Astrocyte (in vitro differentiated cells and primary cell): Measurements from ENCODE around the gene ANKRD7. TPM values are rescaled to one million over a fixed set of nuclear protein-coding genes. Genes with fewer than 3 reads are reported as not detected.

Experiments
- DNase-seq: peaks from one replicate; pipeline ENCODE4 v3.0.0-alpha.2; 2010; ENCODE audit warnings: low read depth
- FAIRE-seq: peaks from 2 replicates; lab custom pipeline; 2011; peaks lifted over from hg19 to GRCh38; lab: Jason Lieb, UNC
- H2AFZ ChIP-seq: 2 replicates; pipeline ENCODE4 v1.6.0; 2012; ENCODE audit warnings: low read depth, low read length, inconsistent platforms
- H3K27ac ChIP-seq: 2 replicates; pipeline ENCODE4 v1.5.1; 2011; ENCODE audit warnings: low read depth, low read length, inconsistent platforms
- H3K27me3 ChIP-seq: 2 replicates; pipeline ENCODE4 v1.6.0; 2011; ENCODE audit warnings: low read length, inconsistent platforms; ENCODE audit not compliant: insufficient read depth
- H3K36me3 ChIP-seq: 2 replicates; pipeline ENCODE4 v1.5.1; 2011; ENCODE audit warnings: low read length, inconsistent platforms; ENCODE audit not compliant: insufficient read depth
- H3K4me1 ChIP-seq: 2 replicates; pipeline ENCODE4 v1.5.1; 2011; ENCODE audit warnings: low read length, inconsistent platforms; ENCODE audit not compliant: insufficient read depth
- H3K4me2 ChIP-seq: 2 replicates; pipeline ENCODE4 v1.6.0; 2012; ENCODE audit warnings: low read length, inconsistent platforms
- H3K4me3 ChIP-seq: 2 replicates; pipeline ENCODE4 v1.5.1; 2011; ENCODE audit warnings: low read depth, mild to moderate bottlenecking, low read length, inconsistent platforms; ENCODE audit not compliant: insufficient read depth
- H3K79me2 ChIP-seq: 2 replicates; pipeline ENCODE4 v1.6.0; 2012; ENCODE audit warnings: mild to moderate bottlenecking, low read length, inconsistent platforms; ENCODE audit not compliant: insufficient read depth
- H3K9ac ChIP-seq: 2 replicates; pipeline ENCODE4 v1.6.0; 2012; ENCODE audit warnings: mild to moderate bottlenecking, low read length, inconsistent platforms
- H3K9me3 ChIP-seq: 2 replicates; pipeline ENCODE4 v1.5.1; 2012; ENCODE audit warnings: low read depth, mild to moderate bottlenecking, low read length, inconsistent platforms; ENCODE audit not compliant: insufficient read depth
- H4K20me1 ChIP-seq: 2 replicates; pipeline ENCODE4 v1.6.0; 2012; ENCODE audit warnings: low read length, inconsistent platforms; ENCODE audit not compliant: insufficient read depth
- H3K27ac Mint-ChIP-seq: one replicate; pipeline ENCODE4 v1.8.0; 2021; ENCODE audit warnings: mild to moderate bottlenecking, mixed read lengths; ENCODE audit not compliant: unreplicated experiment
- H3K27me3 Mint-ChIP-seq: one replicate; pipeline ENCODE4 v1.8.0; 2021; ENCODE audit warnings: low read depth, mixed read lengths; ENCODE audit not compliant: unreplicated experiment
- H3K36me3 Mint-ChIP-seq: one replicate; pipeline ENCODE4 v1.8.0; 2021; ENCODE audit warnings: low read depth, mixed read lengths; ENCODE audit not compliant: unreplicated experiment
- H3K4me1 Mint-ChIP-seq: one replicate; pipeline ENCODE4 v1.8.0; 2021; ENCODE audit warnings: low read depth, mixed read lengths; ENCODE audit not compliant: unreplicated experiment
- H3K4me3 Mint-ChIP-seq: one replicate; pipeline ENCODE4 v1.8.0; 2021; ENCODE audit warnings: mild to moderate bottlenecking, moderate library complexity, mixed read lengths; ENCODE audit not compliant: unreplicated experiment
- H3K9me3 Mint-ChIP-seq: one replicate; pipeline ENCODE4 v1.8.0; 2021; ENCODE audit warnings: mild to moderate bottlenecking, mixed read lengths; ENCODE audit not compliant: unreplicated experiment
- EZH2 ChIP-seq: IDR thresholded peaks from 2 replicates; pipeline ENCODE4 v1.6.1; 2012; ENCODE audit warnings: mild to moderate bottlenecking, low read length, inconsistent platforms; ENCODE audit not compliant: insufficient read depth
- total RNA-seq: library from RNA; stranded (reverse); gene quantifications from 2 replicates; pipeline ENCODE4 v1.2.1, GENCODE V29; 2021
- TF ChIP-seq, protein P1 (sequence below): IDR thresholded peaks from 2 replicates; pipeline ENCODE4 v1.5.1; 2011; ENCODE audit warnings: low read depth, mild to moderate bottlenecking, inconsistent platforms, low read length, moderate library complexity; ENCODE audit not compliant: insufficient read depth

The ANKRD7 gene
- total RNA-seq, 1 donor from 2014 or later: 0.41 TPM

DNA sequence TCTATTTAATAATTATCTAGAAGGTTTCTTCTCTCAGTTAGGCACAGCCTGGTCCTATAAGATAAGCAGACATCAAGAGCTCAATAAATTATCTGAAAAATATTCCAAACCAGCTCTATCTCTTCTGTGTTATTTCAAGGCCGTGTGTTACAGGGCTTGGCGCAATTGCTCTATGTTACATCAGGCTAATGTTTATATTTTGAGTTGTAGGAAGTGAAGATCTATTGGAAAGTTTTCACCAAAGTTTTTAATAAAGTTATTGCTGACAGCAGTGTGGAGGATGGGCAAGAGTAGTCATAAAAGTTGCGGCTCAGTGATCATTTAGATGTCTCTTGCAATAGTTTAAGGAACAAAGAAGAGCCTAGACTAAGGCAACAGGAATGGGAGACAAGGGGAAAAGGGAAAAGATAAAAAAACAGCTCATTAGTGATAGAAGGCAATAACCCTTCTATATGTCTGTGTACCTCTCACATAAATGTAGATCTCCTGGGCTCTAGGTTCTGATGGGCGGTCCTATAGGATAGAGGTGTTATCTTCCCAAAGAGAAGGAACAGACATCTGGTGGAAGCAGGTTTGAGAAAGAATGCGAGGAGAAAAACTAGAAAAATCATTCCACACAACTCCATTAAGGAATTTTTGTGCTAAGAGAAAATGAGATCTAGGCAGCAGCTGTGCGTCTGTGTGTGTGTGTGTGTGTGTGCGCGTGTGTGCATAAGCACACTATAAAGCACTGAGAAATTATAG is 5.9 kb upstream of the ANKRD7 start:
- no peak for FAIRE-seq
- H3K4me2 ChIP-seq: no peak overlapping the region
- peaks cover 5% of the 10 kb centered on the region for H3K4me1 ChIP-seq
- Mint-ChIP-seq H3K27ac (no peak overlapping the region), H3K27me3 (peaks cover 2% of the 10 kb centered on the region), H3K36me3 (no peaks in the 10 kb centered on the region), H3K4me3 (no peak overlapping the region), H3K9me3 (no peaks in the 10 kb centered on the region), H3K4me1 (no peaks in the 10 kb centered on the region)
- no peak for TF ChIP-seq EZH2
- TF ChIP-seq, protein P1, sequence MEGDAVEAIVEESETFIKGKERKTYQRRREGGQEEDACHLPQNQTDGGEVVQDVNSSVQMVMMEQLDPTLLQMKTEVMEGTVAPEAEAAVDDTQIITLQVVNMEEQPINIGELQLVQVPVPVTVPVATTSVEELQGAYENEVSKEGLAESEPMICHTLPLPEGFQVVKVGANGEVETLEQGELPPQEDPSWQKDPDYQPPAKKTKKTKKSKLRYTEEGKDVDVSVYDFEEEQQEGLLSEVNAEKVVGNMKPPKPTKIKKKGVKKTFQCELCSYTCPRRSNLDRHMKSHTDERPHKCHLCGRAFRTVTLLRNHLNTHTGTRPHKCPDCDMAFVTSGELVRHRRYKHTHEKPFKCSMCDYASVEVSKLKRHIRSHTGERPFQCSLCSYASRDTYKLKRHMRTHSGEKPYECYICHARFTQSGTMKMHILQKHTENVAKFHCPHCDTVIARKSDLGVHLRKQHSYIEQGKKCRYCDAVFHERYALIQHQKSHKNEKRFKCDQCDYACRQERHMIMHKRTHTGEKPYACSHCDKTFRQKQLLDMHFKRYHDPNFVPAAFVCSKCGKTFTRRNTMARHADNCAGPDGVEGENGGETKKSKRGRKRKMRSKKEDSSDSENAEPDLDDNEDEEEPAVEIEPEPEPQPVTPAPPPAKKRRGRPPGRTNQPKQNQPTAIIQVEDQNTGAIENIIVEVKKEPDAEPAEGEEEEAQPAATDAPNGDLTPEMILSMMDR: no peak
- no peaks in the 10 kb centered on the region for H4K20me1 ChIP-seq
- no peak overlapping the region for H2AFZ ChIP-seq
- no peaks in the 10 kb centered on the region for H3K27me3 ChIP-seq
- H3K4me3 ChIP-seq: no peak overlapping the region
- no peak overlapping the region for H3K9ac ChIP-seq
- no peaks in the 10 kb centered on the region for H3K36me3 ChIP-seq
- no peak for DNase-seq
- H3K9me3 ChIP-seq: no peaks in the 10 kb centered on the region
- no peak overlapping the region for H3K27ac ChIP-seq
- no peaks in the 10 kb centered on the region for H3K79me2 ChIP-seq

DNA sequence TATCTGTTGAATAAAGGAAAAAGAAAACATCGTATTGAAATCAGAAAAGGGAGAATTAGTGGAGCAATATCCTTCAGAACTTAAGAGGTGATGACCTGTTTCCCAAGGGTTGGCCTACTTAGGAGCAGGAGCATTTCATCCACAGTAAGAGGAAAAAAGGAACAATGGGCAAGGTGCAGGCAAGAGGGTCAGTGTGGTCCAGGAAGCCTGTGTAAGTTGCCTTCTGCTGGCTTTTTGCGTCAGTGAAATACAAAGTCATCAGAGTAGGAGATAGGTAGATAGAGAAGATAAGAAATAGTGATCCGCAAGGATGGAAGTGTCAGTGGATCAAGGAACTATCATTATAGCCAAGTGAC is 5.4 kb upstream of the ANKRD7 start:
- Mint-ChIP-seq H3K27ac (no peak overlapping the region), H3K27me3 (peaks cover 2% of the 10 kb centered on the region), H3K9me3 (no peaks in the 10 kb centered on the region), H3K36me3 (no peaks in the 10 kb centered on the region), H3K4me3 (no peak overlapping the region), H3K4me1 (no peaks in the 10 kb centered on the region)
- H3K4me1 ChIP-seq: peaks cover 2% of the 10 kb centered on the region
- no peak overlapping the region for H3K4me3 ChIP-seq
- H2AFZ ChIP-seq: no peak overlapping the region
- no peaks in the 10 kb centered on the region for H3K27me3 ChIP-seq
- no peaks in the 10 kb centered on the region for H3K79me2 ChIP-seq
- DNase-seq (no peak), FAIRE-seq (no peak)
- H3K9me3 ChIP-seq: no peaks in the 10 kb centered on the region
- H3K4me2 ChIP-seq: no peak overlapping the region
- no peak overlapping the region for H3K9ac ChIP-seq
- H4K20me1 ChIP-seq: no peaks in the 10 kb centered on the region
- TF ChIP-seq, protein P1: no peak
- no peak for TF ChIP-seq EZH2
- no peak overlapping the region for H3K27ac ChIP-seq
- no peaks in the 10 kb centered on the region for H3K36me3 ChIP-seq

DNA sequence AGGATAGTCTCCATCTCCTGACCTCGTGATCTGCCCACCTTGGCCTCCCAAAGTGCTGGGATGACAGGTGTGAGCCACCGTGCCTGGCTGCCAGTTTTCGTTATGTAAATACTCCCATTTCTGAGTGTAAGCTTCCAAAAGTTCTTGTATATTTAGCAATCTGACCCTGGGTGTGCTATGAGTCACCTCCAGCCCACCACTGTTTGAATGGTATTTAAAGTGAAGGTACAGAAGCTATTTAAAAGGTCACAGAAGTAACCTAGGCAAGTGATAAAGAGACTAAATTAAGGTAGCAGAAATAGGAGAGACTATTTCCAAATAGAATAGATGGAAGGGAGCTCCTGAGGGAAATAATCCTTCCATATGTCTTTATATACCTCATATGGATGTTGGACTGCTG is 3.9 kb upstream of the ANKRD7 start:
- Histone ChIP-seq H3K79me2 (no peaks in the 10 kb centered on the region), H3K4me1 (peaks cover 2% of the 10 kb centered on the region), H3K36me3 (no peaks in the 10 kb centered on the region), H2AFZ (no peak overlapping the region), H3K27ac (no peak overlapping the region), H4K20me1 (no peaks in the 10 kb centered on the region), H3K27me3 (no peaks in the 10 kb centered on the region), H3K9me3 (no peaks in the 10 kb centered on the region), H3K4me2 (no peak overlapping the region), H3K4me3 (no peak overlapping the region), H3K9ac (no peak overlapping the region)
- TF ChIP-seq, protein P1: no peak
- no peak for TF ChIP-seq EZH2
- Mint-ChIP-seq H3K36me3 (no peaks in the 10 kb centered on the region), H3K9me3 (no peaks in the 10 kb centered on the region), H3K4me3 (no peak overlapping the region), H3K27ac (no peak overlapping the region), H3K27me3 (no peaks in the 10 kb centered on the region), H3K4me1 (no peaks in the 10 kb centered on the region)
- no peak for DNase-seq
- no peak for FAIRE-seq
